ENCODE results near the gene JAML. TPM values are rescaled to one million over a fixed set of nuclear protein-coding genes. Genes with fewer than 3 reads are reported as not detected.

Gene JAML
- total and polyA plus RNA-seq, 2 of the 13 experiments (the other 11 are each of a cell fraction or from before 2014, with no cell fraction given), result 2.0 to 3.3 TPM

GRCh38 chr11:118212781-118213191, 12.0 kb downstream of the JAML start (continued):
- TF ChIP-seq AKNA (CRISPR knock-in tag; IDR thresholded peaks at IDR 0.05; ENCODE audit: borderline replicate concordance), result no peak
- peak; percentile 14 for TF ChIP-seq ASH2L (IDR thresholded peaks at IDR 0.05; ENCODE audit: insufficient read length, low read depth, low read length)
- no peak for TF ChIP-seq TOPORS (CRISPR knock-in tag; IDR thresholded peaks at IDR 0.05)
- no peak for TF ChIP-seq TAF1 (CRISPR knock-in tag; IDR thresholded peaks at IDR 0.05)
- peak; percentile 72; the same call in 1 of the 2 replicates for TF ChIP-seq ZMYM3 (CRISPR knock-in tag; IDR thresholded peaks at IDR 0.05)
- TF ChIP-seq CHD4 (IDR thresholded peaks at IDR 0.05; ENCODE audit: borderline replicate concordance, low read length), result peak; percentile 94
- no peak for TF ChIP-seq CHCHD3 (CRISPR knock-in tag; IDR thresholded peaks at IDR 0.05)
- no peak for TF ChIP-seq ATRX (CRISPR knock-in tag; IDR thresholded peaks at IDR 0.05; ENCODE audit: borderline replicate concordance)
- no peak for TF ChIP-seq ELF3 (CRISPR knock-in tag; IDR thresholded peaks at IDR 0.05)
- no peak for TF ChIP-seq SAFB2 (CRISPR knock-in tag; IDR thresholded peaks at IDR 0.05; ENCODE audit: borderline replicate concordance, low read depth)
- no peak for TF ChIP-seq KAT7 (CRISPR knock-in tag; IDR thresholded peaks at IDR 0.05; ENCODE audit: borderline replicate concordance)
- no peak for TF ChIP-seq GABPA (IDR thresholded peaks at IDR 0.05; ENCODE audit: low read depth, low read length)
- peak; percentile 26; the same call in 1 of the 2 replicates for TF ChIP-seq GABPA (CRISPR knock-in tag; IDR thresholded peaks at IDR 0.05; ENCODE audit: low read depth)
- TF ChIP-seq SP2 (CRISPR knock-in tag; IDR thresholded peaks at IDR 0.05), result no peak
- no peak for TF ChIP-seq UBTF (CRISPR knock-in tag; IDR thresholded peaks at IDR 0.05)
- peak; percentile 48; the same call in 1 of the 2 replicates for TF ChIP-seq SSRP1 (CRISPR knock-in tag; IDR thresholded peaks at IDR 0.05)
- TF ChIP-seq WIZ (CRISPR knock-in tag; IDR thresholded peaks at IDR 0.05), result 0 out of 2 replicates have a peak, but pooled peaks have one; percentile 14
- TF ChIP-seq FOXO4 (CRISPR knock-in tag; conservative IDR thresholded peaks at IDR 0.05), result no peak
- no peak for TF ChIP-seq PPARG (CRISPR knock-in tag; conservative IDR thresholded peaks at IDR 0.05)
- TF ChIP-seq ZNF235 (CRISPR knock-in tag; IDR thresholded peaks at IDR 0.05; ENCODE audit: borderline replicate concordance), result no peak
- no peak for TF ChIP-seq U2AF2 (IDR thresholded peaks at IDR 0.05; ENCODE audit: low read depth, low read length)
- no peak for TF ChIP-seq ZNF17 (CRISPR knock-in tag; IDR thresholded peaks at IDR 0.05)
